ENCODE data around the gene GNA15.
A peak's percentile ranks its signal among the peaks of the same experiment; 100 is the strongest.

Gene GNA15

GRCh38 chr19:3106509-3107141, 29.2 kb upstream of the GNA15 start:
- DNase-seq (ENCODE audit: low read depth, low spot score): no peak

GRCh38 chr19:3107658-3108057, 28.2 kb upstream of the GNA15 start:
- no peak for DNase-seq (ENCODE audit: low read depth, low spot score)

GRCh38 chr19:3108775-3109174, 27.1 kb upstream of the GNA15 start:
- peak; percentile 72 for DNase-seq (ENCODE audit: low read depth, low spot score)

GRCh38 chr19:3109491-3109890, 26.3 kb upstream of the GNA15 start:
- no peak for DNase-seq (ENCODE audit: low read depth, low spot score)

- DNase-seq (ENCODE audit: low read depth, low spot score): no peak
Measured at GRCh38 chr19:3110126-3110825, 25.6 kb upstream of the GNA15 start.

GRCh38 chr19:3111586-3112247, 24.1 kb upstream of the GNA15 start:
- DNase-seq (ENCODE audit: low read depth, low spot score): no peak

- DNase-seq (ENCODE audit: low read depth, low spot score): no peak
Measured at GRCh38 chr19:3112375-3113099, 23.3 kb upstream of the GNA15 start.

- no peak for DNase-seq (ENCODE audit: low read depth, low spot score)
Measured at GRCh38 chr19:3113100-3114017, 22.5 kb upstream of the GNA15 start.

GRCh38 chr19:3114018-3114726, 21.7 kb upstream of the GNA15 start:
- DNase-seq (ENCODE audit: low read depth, low spot score): no peak

GRCh38 chr19:3114811-3115210, 21.0 kb upstream of the GNA15 start:
- no peak for DNase-seq (ENCODE audit: low read depth, low spot score)

- DNase-seq (ENCODE audit: low read depth, low spot score): no peak
Measured at GRCh38 chr19:3115411-3115810, 20.4 kb upstream of the GNA15 start.

- peak; percentile 88 for DNase-seq (ENCODE audit: low read depth, low spot score)
Measured at GRCh38 chr19:3115916-3116602, 19.8 kb upstream of the GNA15 start.

- no peak for DNase-seq (ENCODE audit: low read depth, low spot score)
Measured at GRCh38 chr19:3116621-3117020, 19.2 kb upstream of the GNA15 start.

- no peak for DNase-seq (ENCODE audit: low read depth, low spot score)
Measured at GRCh38 chr19:3117716-3118115, 18.1 kb upstream of the GNA15 start.

GRCh38 chr19:3118232-3119070, 17.4 kb upstream of the GNA15 start:
- DNase-seq (ENCODE audit: low read depth, low spot score): no peak

- DNase-seq (ENCODE audit: low read depth, low spot score): no peak
Measured at GRCh38 chr19:3119071-3119595, 16.7 kb upstream of the GNA15 start.

GRCh38 chr19:3119693-3120380, 16.0 kb upstream of the GNA15 start:
- DNase-seq (ENCODE audit: low read depth, low spot score): no peak

- DNase-seq (ENCODE audit: low read depth, low spot score): no peak
Measured at GRCh38 chr19:3120611-3121276, 15.1 kb upstream of the GNA15 start.
